Immature natural killer cell (primary cell): Measurements from ENCODE around the gene EDNRB. TPM values are rescaled to one million over a fixed set of nuclear protein-coding genes. Genes with fewer than 3 reads are reported as not detected.

Experiments
- DNase-seq, 3 donors: peaks; one replicate each; pipeline ENCODE4 v3.0.0; 2022; ENCODE audit warnings: mixed read lengths in 1 of 3
- H3K27ac Mint-ChIP-seq, 6 donors: one replicate each; pipeline ENCODE4 v1.8.0; 2020; ENCODE audit warnings: mixed read lengths in 6 of 6, mild to moderate bottlenecking in 5 of 6, inconsistent platforms in 4 of 6, moderate library complexity in 3 of 6
- H3K27me3 Mint-ChIP-seq, 3 donors: one replicate each; pipeline ENCODE4 v1.8.0; 2020 to 2021; ENCODE audit warnings: low read depth in 3 of 3, mild to moderate bottlenecking in 3 of 3, mixed read lengths in 3 of 3, moderate library complexity in 3 of 3, inconsistent platforms in 1 of 3
- H3K36me3 Mint-ChIP-seq, 3 donors: one replicate each; pipeline ENCODE4 v1.8.0; 2020; ENCODE audit warnings: mixed read lengths in 3 of 3, inconsistent platforms in 2 of 3, mild to moderate bottlenecking in 2 of 3
- H3K4me1 Mint-ChIP-seq, 2 donors: one replicate each; pipeline ENCODE4 v1.8.0; 2020; ENCODE audit warnings: inconsistent platforms in 2 of 2, mild to moderate bottlenecking in 2 of 2, mixed read lengths in 2 of 2, moderate library complexity in 1 of 2
- H3K4me3 Mint-ChIP-seq, 5 donors: one replicate each; pipeline ENCODE4 v1.8.0; 2020; ENCODE audit warnings: mild to moderate bottlenecking in 5 of 5, mixed read lengths in 5 of 5, inconsistent platforms in 3 of 5, moderate library complexity in 3 of 5
- H3K9me3 Mint-ChIP-seq, 6 donors: one replicate each; pipeline ENCODE4 v1.8.0; 2020; ENCODE audit warnings: mild to moderate bottlenecking in 6 of 6, mixed read lengths in 6 of 6, inconsistent platforms in 4 of 6, moderate library complexity in 3 of 6
- polyA plus RNA-seq, 3 donors: library from polyadenylated mRNA; unstranded; fragments of 300-500 nt; fragmentation: Illumina TruSeq; gene quantifications; one replicate each; pipeline ENCODE4 v1.2.3, GENCODE V29; 2021

Gene EDNRB
- polyA plus RNA-seq, 3 donors from 2014 or later: not detected

DNA sequence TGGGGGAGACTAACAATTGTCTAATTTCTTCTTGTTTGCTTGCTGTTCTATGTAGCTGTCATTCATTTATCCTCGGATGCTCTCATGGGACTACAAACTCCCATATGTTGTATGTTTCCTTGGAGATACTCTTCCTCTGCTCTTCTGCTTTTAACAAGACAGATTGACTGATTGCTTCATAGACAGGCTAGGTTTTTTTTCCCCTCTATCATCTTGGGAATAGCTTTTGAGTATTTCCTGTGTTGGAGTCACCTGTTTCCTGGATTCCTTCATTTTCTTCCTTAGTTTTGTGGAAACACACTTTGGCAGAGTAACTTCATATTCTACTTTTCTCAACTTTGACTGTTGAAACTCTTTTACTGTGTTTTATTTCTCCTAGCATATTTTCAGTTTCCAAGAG, 27.6 kb downstream of the EDNRB start:
- no peaks in the 10 kb centered on the region for H3K36me3 Mint-ChIP-seq
- H3K27me3 Mint-ChIP-seq: peaks cover 0 to 6% (median 2%) of the 10 kb centered on the region in 3 donors
- no peaks in the 10 kb centered on the region for H3K4me1 Mint-ChIP-seq
- no peak overlapping the region for H3K27ac Mint-ChIP-seq
- H3K9me3 Mint-ChIP-seq: peaks cover 0 to 7% (median 0%) of the 10 kb centered on the region in 6 donors
- DNase-seq: no peak
- H3K4me3 Mint-ChIP-seq: no peak overlapping the region

DNA sequence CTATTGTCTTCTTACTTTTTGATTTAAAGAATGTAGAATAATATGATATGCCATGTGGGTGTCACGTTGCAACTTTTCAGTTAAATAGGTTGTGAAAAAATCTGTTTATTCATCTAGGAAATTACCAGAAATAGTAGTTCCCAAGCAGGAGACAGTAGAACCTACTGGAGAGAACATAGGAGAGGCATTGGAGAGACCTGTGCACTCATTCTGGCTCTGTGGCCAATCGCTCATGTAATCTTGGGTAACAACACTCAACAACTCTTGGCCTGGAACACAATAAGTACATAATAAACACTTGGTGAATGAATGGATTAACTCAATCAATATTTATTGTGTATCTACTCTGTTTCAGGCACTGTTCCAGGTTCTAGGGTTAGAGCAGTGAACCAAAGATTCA, 35.3 kb downstream of the EDNRB start:
- Mint-ChIP-seq H3K4me1 (no peaks in the 10 kb centered on the region), H3K27me3 (peaks cover 0 to 4% (median 3%) of the 10 kb centered on the region in 3 donors), H3K9me3 (peaks cover 0 to 2% (median 0%) of the 10 kb centered on the region in 6 donors), H3K4me3 (no peak overlapping the region), H3K27ac (no peak overlapping the region), H3K36me3 (no peaks in the 10 kb centered on the region)
- DNase-seq: no peak

DNA sequence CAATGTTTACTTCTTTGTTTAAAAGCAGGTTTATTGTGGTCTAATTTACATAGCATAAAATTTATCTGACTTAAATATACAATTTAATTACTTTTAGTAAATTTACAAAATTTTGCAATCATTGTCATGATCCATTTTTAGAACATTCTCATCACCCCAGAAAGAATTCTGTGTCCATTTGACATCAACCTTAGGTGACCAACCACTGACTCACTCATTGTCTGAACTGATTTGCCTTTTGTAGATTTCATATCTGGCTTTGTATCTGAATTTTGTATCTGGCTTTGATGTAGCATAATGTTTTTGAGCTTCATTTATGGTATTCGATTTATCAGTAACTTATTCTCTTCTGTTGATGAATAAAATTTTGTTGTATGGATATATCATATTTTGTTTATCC, 40.4 kb downstream of the EDNRB start:
- Mint-ChIP-seq H3K27me3 (peaks cover 0 to 4% (median 3%) of the 10 kb centered on the region in 3 donors), H3K4me1 (no peaks in the 10 kb centered on the region), H3K9me3 (no peaks in the 10 kb centered on the region), H3K36me3 (no peaks in the 10 kb centered on the region), H3K27ac (no peak overlapping the region), H3K4me3 (no peak overlapping the region)
- no peak for DNase-seq

DNA sequence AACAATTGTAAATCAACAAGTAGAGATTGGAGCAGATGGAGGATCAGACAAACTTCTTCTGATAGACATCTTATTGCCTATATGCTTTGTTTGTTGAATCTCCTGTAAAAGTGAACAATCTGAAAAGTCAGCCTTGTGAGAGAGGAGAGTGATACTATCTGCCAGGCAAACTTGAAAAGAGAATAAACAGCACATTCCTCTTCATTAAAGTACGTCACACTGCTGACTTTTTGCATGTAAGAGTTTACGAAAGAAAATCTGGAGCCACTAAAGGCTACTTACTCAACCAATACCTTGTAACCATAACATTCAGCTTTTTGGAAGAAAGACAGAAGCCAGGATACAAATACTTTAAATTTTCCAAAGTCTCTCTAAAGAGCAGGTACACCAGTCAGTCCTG, 42.5 kb downstream of the EDNRB start:
- Mint-ChIP-seq H3K27ac (no peak overlapping the region), H3K27me3 (peaks cover 0 to 8% (median 2%) of the 10 kb centered on the region in 3 donors), H3K9me3 (no peaks in the 10 kb centered on the region), H3K4me3 (no peak overlapping the region), H3K4me1 (no peaks in the 10 kb centered on the region), H3K36me3 (no peaks in the 10 kb centered on the region)
- no peak for DNase-seq

DNA sequence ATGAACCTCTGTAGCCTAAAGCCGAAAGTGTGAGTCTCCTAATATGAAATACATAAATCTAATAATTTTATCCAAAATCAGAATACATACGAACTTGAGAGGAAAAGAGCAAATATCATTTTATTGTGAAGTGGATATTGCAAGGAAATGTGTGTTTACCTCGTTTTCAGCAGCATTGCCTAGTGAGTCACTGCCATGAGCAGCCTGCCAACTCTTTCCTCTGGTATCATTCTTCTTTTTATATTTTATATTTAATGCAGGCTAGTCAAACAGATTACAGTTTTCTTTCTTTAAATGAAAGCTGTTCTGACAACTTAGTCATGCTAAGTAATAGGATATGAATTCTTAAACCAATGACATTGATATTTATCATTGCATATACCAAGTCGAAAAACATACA, 44.2 kb downstream of the EDNRB start:
- H3K9me3 Mint-ChIP-seq: no peaks in the 10 kb centered on the region
- H3K36me3 Mint-ChIP-seq: no peaks in the 10 kb centered on the region
- no peak for DNase-seq
- no peak overlapping the region for H3K27ac Mint-ChIP-seq
- no peak overlapping the region for H3K4me3 Mint-ChIP-seq
- no peaks in the 10 kb centered on the region for H3K4me1 Mint-ChIP-seq
- peaks cover 0 to 8% (median 2%) of the 10 kb centered on the region in 3 donors for H3K27me3 Mint-ChIP-seq

DNA sequence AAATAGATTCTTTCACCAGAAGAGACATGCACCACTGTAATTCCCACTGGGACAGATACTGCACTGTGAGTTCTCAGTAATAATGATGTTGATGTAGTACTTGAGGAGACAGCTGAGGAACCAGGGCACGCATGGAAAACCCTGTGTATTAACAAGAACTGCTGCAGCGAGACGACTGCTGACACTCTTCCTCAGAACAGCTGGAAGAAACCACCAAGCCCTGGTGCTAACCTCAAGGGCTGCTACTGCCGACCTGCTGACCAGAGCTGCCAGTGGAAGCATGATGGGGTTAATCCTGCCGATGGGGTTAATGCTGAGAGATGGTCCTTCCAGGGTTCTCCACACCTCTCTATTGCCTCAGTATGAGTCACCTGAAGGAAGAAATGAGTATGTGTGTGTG, 45.6 kb downstream of the EDNRB start:
- no peak for DNase-seq
- Mint-ChIP-seq H3K4me3 (no peak overlapping the region), H3K27ac (no peak overlapping the region), H3K27me3 (peaks cover 0 to 8% (median 2%) of the 10 kb centered on the region in 3 donors), H3K9me3 (peaks cover 0 to 9% (median 2%) of the 10 kb centered on the region in 6 donors), H3K36me3 (no peaks in the 10 kb centered on the region), H3K4me1 (no peaks in the 10 kb centered on the region)

DNA sequence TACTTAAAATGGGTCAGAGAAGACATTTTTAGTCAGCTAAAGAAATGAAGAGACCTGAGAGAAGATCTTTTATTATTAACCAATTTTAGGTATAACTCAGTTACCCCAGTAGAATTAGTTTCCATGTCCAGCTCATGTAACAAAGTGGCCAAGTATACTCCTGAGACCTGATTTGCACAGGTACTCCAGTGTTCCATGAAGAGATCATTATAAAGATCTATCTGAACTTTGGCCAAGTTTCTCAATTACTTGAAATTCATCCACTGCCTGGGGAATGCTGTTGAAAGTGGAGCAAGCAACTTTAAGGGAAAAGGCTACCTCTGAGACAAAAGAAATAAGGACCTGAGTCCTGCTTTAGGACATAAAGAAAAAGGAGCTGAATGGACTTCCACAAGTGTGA, 47.0 kb downstream of the EDNRB start:
- no peak for DNase-seq
- no peak overlapping the region for H3K4me3 Mint-ChIP-seq
- peaks cover 0 to 18% (median 4%) of the 10 kb centered on the region in 6 donors for H3K9me3 Mint-ChIP-seq
- no peaks in the 10 kb centered on the region for H3K36me3 Mint-ChIP-seq
- H3K27ac Mint-ChIP-seq: no peak overlapping the region
- no peaks in the 10 kb centered on the region for H3K4me1 Mint-ChIP-seq
- H3K27me3 Mint-ChIP-seq: peaks cover 0 to 5% (median 0%) of the 10 kb centered on the region in 3 donors

DNA sequence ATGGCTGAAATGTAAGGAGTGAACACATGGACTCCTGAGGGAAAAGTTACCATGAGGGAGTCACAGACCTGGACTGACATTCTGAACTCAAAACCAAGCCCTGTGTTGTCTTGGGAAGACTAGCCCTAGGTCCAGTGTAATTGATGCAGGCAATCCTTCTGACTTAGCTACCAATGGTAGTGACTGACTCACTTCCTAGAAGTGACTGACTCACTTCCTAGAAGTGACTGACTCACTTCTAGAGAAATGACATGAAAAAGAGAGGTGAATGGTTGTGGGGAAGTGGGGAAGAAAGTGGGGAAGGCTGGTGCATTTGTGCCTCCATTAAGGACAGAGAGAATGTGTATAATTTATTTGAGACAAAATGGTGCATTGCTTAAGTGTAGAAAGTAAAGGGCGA, 49.9 kb downstream of the EDNRB start:
- Mint-ChIP-seq H3K36me3 (peaks cover 0 to 4% (median 0%) of the 10 kb centered on the region in 3 donors), H3K9me3 (peaks cover 2 to 18% (median 4%) of the 10 kb centered on the region in 6 donors), H3K4me3 (no peak overlapping the region), H3K4me1 (no peaks in the 10 kb centered on the region), H3K27ac (no peak overlapping the region), H3K27me3 (peaks cover 0 to 11% (median 2%) of the 10 kb centered on the region in 3 donors)
- no peak for DNase-seq

DNA sequence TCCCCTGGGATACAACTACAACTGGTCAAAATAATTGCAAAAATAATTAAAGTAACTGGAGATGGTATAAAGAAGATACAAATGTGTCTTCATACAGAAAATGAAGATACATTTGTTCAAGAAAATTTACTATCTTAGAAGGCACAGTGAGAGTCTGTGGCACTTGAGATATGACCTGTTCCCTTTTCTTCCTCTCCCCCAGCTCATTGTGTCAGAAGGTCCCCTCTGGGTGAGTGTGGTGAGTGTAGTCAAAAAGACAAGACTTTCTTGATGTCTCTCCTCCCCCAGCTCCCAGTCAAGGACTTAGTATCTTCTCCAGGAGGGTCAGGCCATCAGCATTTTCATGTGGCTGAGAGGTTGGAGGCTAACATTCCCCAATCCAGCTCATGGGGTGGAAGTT, 51.7 kb downstream of the EDNRB start:
- Mint-ChIP-seq H3K27me3 (peaks cover 0 to 6% (median 3%) of the 10 kb centered on the region in 3 donors), H3K9me3 (peaks cover 2 to 18% (median 4%) of the 10 kb centered on the region in 6 donors), H3K36me3 (peaks cover 0 to 4% (median 0%) of the 10 kb centered on the region in 3 donors), H3K4me3 (no peak overlapping the region), H3K27ac (no peak overlapping the region), H3K4me1 (no peaks in the 10 kb centered on the region)
- DNase-seq: no peak

DNA sequence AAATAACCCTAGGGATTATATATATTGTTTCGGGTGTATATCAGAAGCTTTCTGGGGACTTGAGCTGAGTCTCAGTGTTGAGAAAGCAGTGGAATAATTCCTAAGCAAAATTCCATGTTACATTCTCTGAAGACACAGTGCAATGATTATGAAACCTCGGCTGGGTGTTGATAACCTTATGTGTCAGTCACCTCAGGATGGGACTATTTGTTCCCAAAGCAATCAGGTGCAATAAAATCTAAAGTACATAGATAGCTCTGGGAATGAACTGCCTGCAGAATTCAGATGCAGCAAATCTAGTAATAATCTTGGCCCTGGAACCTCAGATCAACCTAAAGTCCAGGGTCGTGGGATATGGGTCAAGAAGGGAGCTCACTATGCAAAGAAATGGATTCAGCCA, 53.0 kb downstream of the EDNRB start:
- Mint-ChIP-seq H3K4me3 (no peak overlapping the region), H3K9me3 (peaks cover 2 to 18% (median 4%) of the 10 kb centered on the region in 6 donors), H3K4me1 (no peaks in the 10 kb centered on the region), H3K36me3 (peaks cover 0 to 4% (median 0%) of the 10 kb centered on the region in 3 donors), H3K27me3 (peaks cover 0 to 6% (median 3%) of the 10 kb centered on the region in 3 donors), H3K27ac (no peak overlapping the region)
- no peak for DNase-seq

DNA sequence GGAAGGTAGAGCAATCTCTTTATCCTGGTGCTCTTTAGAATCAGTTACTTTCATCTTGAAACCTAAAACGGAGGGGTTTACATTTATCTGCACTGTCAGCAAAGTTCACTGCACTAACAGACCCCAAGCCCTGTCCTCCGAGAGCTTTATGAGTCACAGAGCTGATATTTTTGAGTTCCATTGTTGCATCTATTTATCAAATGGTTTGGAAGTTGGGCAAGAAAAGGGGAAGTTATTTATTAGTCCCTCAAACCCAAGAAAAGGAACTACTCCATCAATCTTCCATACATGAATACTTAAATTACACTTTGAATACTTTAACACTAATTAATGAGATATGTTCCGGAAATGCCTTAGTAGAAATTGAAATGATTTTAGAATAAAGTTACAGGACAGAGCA, 55.5 kb downstream of the EDNRB start:
- Mint-ChIP-seq H3K27ac (no peak overlapping the region), H3K9me3 (peaks cover 0 to 10% (median 3%) of the 10 kb centered on the region in 6 donors), H3K4me3 (no peak overlapping the region), H3K4me1 (no peaks in the 10 kb centered on the region), H3K36me3 (peaks cover 0 to 4% (median 0%) of the 10 kb centered on the region in 3 donors), H3K27me3 (peaks cover 0 to 6% (median 3%) of the 10 kb centered on the region in 3 donors)
- no peak for DNase-seq

DNA sequence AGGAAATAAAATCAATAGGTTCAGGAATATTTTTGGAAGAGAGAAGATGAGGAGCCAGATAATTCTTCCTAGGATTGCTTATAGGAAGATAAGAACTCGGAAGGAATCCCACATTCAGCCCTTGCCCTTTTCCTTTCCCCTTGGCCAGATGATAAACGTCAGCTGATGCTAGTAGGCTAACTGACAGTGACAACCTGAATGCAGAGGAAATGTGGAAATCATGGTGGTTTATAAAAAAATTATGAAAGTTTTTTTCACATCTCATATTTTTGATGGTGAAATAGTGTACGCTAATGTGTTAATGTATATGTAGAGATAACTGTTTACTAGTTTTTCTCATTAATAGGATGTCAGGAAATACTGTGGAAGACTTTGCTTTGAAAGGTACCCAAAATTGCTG, 56.9 kb downstream of the EDNRB start:
- peaks cover 0 to 6% (median 3%) of the 10 kb centered on the region in 3 donors for H3K27me3 Mint-ChIP-seq

DNA sequence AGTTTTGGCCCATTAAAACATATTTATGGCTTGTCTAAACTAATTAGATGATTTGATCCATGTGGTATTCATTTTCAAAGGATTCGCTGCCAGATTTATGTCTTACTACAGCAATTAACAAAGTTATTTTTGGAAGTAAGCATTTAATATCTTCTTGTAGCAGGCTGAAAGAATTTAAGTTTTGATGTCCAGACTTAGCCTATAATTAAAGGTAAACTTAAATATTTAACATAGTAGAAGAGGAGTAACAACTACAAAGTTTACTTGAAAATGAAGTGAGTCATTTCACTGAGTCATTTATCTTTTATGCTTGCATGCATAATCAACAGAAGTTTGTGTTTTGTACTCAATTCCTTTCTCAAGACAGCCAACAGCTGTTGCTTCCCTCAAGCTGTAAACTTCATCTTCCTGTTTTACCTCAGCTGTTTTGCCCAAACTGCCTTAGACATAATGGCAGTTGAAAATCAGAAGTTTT, 58.1 kb downstream of the EDNRB start:
- peaks cover 0 to 4% (median 0%) of the 10 kb centered on the region in 3 donors for H3K36me3 Mint-ChIP-seq
- peaks cover 0 to 6% (median 3%) of the 10 kb centered on the region in 3 donors for H3K27me3 Mint-ChIP-seq

More for the DNA sequence above, 56.9 kb downstream of the EDNRB start:
- peaks cover 0 to 4% (median 0%) of the 10 kb centered on the region in 3 donors for H3K36me3 Mint-ChIP-seq
- no peak overlapping the region for H3K4me3 Mint-ChIP-seq
- H3K27ac Mint-ChIP-seq: no peak overlapping the region
- no peak for DNase-seq
- peaks cover 0 to 3% (median 0%) of the 10 kb centered on the region in 6 donors for H3K9me3 Mint-ChIP-seq
- H3K4me1 Mint-ChIP-seq: no peaks in the 10 kb centered on the region

DNA sequence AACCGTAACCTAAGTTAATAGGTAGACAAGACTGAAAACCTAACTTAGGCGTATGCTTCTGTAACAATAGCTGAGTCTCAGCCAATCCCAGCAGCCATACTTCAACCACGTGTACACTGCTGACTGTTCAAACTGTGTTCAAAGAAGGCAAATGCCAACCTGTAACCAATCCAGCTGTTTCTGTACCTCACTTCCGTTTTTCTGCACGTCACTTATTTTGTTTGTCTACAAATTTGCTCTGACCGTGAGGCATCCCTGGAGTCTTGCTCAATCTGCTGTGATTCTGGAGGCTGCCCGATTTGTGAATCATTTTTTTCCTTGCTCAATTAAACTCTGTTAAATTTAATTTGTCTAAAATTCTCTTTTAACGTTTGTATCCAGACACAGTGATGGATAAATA, 59.2 kb downstream of the EDNRB start:
- Mint-ChIP-seq H3K4me3 (no peak overlapping the region), H3K27ac (no peak overlapping the region), H3K4me1 (no peaks in the 10 kb centered on the region), H3K36me3 (peaks cover 0 to 4% (median 0%) of the 10 kb centered on the region in 3 donors), H3K27me3 (peaks cover 0 to 7% (median 4%) of the 10 kb centered on the region in 3 donors), H3K9me3 (peaks cover 0 to 3% (median 0%) of the 10 kb centered on the region in 6 donors)
- DNase-seq: no peak

More for the DNA sequence above, 58.1 kb downstream of the EDNRB start:
- Mint-ChIP-seq H3K4me3 (no peak overlapping the region), H3K4me1 (no peaks in the 10 kb centered on the region), H3K27ac (no peak overlapping the region), H3K9me3 (peaks cover 0 to 3% (median 0%) of the 10 kb centered on the region in 6 donors)
- no peak for DNase-seq
